HCT116 (cell line): ENCODE measurements around the gene HAUS8. TPM values are rescaled to one million over a fixed set of nuclear protein-coding genes. Genes with fewer than 3 reads are reported as not detected.

Source experiments
- ATAC-seq: fragments of 200-7000 bp; cut with Tn5 transposase; 2 replicates; pipeline ENCODE4 v1.9.1; 2020; ENCODE audit warnings: mild to moderate bottlenecking, moderate library complexity
- BruUV-seq: library from RNA; stranded (reverse); fragments of 400-500 nt; replicated peaks from 2 replicates; lab custom pipeline; 2021; lab: Mats Ljungman, UMichigan
- CTCF ChIA-PET: fragments of 300-600 bp; sonication (Branson Sonifier 250); formaldehyde crosslinking; loops from one replicate; lab custom pipeline; 2021; ENCODE audit warnings: antibody characterized with exemption; lab: Charles Lee
- POLR2A ChIA-PET: fragments of 300-600, 350-600 bp; sonication (Branson Sonifier 250); formaldehyde crosslinking; loops from one replicate; lab custom pipeline; 2021; ENCODE audit warnings: antibody characterized with exemption; lab: Charles Lee
- RAD21 ChIA-PET, 2 experiments: fragments of 300-600 bp; sonication (Branson Sonifier 250); formaldehyde crosslinking; loops; one replicate each; lab custom pipeline; 2023; ENCODE audit warnings: low total read pairs in 2 of 2; ENCODE audit not compliant: uncharacterized antibody in 2 of 2, unreplicated experiment in 2 of 2, low non-redundant PET in 1 of 2; lab: Charles Lee
- DNase-seq: peaks from one replicate; pipeline ENCODE4 v3.0.0-alpha.2; 2010; ENCODE audit warnings: low read depth, low spot score
- H2AFZ ChIP-seq: fragments of 200-600 bp; shearing (Covaris generic), sonication (generic); 2 replicates; pipeline ENCODE4 v1.6.1; 2017; ENCODE audit warnings: low read depth, mixed run types, mixed read lengths, antibody characterized with exemption, low read length; ENCODE audit not compliant: poor library complexity, severe bottlenecking
- H3K27ac ChIP-seq: 2 replicates; pipeline ENCODE4 v1.5.1; 2012; ENCODE audit warnings: low read depth, low read length
- H3K27me3 ChIP-seq: fragments of 200-600 bp; sonication (generic); 2 replicates; pipeline ENCODE4 v1.6.1; 2016; ENCODE audit warnings: mixed run types, low read length, mixed read lengths; ENCODE audit not compliant: insufficient read depth
- H3K36me3 ChIP-seq, 2 experiments: fragments of 200-500 bp in 1 of 2; fragments of 200-600 bp in 1 of 2; sonication (Bioruptor generic) in 1 of 2; sonication (generic) in 1 of 2; 2 replicates each; pipeline versions ENCODE4 v1.5.1 to v1.6.1; 2014 to 2016; ENCODE audit warnings: low read length in 2 of 2, inconsistent platforms in 1 of 2, mixed read lengths in 1 of 2, mixed run types in 1 of 2; ENCODE audit not compliant: insufficient read depth in 2 of 2, control insufficient read depth in 1 of 2
- H3K4me1 ChIP-seq, 2 experiments: fragments of 200-600 bp in 1 of 2; sonication (generic) in 1 of 2; 2 replicates each; pipeline versions ENCODE4 v1.5.1 to v1.6.1; 2012 to 2017; ENCODE audit warnings: low read length in 2 of 2, inconsistent platforms in 1 of 2, mild to moderate bottlenecking in 1 of 2, mixed read lengths in 1 of 2, mixed run types in 1 of 2, moderate library complexity in 1 of 2; ENCODE audit not compliant: insufficient read depth in 2 of 2, control insufficient read depth in 1 of 2
- H3K4me2 ChIP-seq: fragments of 200-600 bp; sonication (generic); 2 replicates; pipeline ENCODE4 v1.6.1; 2017; ENCODE audit warnings: mixed run types, low read length, mixed read lengths
- H3K4me3 ChIP-seq, 2 experiments: fragments of 200-600 bp in 1 of 2; sonication (generic) in 1 of 2; replicated peaks in 1 of 2; 2 replicates each; pipeline ENCODE4 v1.5.1; 2011 to 2016; ENCODE audit warnings: low read length in 2 of 2, control low read depth in 1 of 2, low read depth in 1 of 2, mild to moderate bottlenecking in 1 of 2, mixed read lengths in 1 of 2, mixed run types in 1 of 2
- H3K79me2 ChIP-seq: fragments of 200-600 bp; sonication (generic); 2 replicates; pipeline ENCODE4 v1.6.1; 2017; ENCODE audit warnings: mild to moderate bottlenecking, mixed run types, low read length, moderate library complexity, mixed read lengths; ENCODE audit not compliant: insufficient read depth
- H3K9ac ChIP-seq: fragments of 200-600 bp; sonication (generic); 2 replicates; pipeline ENCODE4 v1.6.1; 2016; ENCODE audit warnings: low read length, mixed read lengths
- H3K9me2 ChIP-seq: fragments of 200-600 bp; sonication (generic), shearing (Covaris generic); 2 replicates; pipeline ENCODE4 v1.6.1; 2017; ENCODE audit warnings: mixed run types, mild to moderate bottlenecking, moderate library complexity; ENCODE audit not compliant: insufficient read depth
- H3K9me3 ChIP-seq, 2 experiments: fragments of 200-500 bp in 1 of 2; fragments of 200-600 bp in 1 of 2; sonication (Bioruptor generic) in 1 of 2; sonication (generic) in 1 of 2; 2 replicates each; pipeline ENCODE4 v1.6.1; 2014 to 2017; ENCODE audit warnings: low read length in 2 of 2, mixed read lengths in 2 of 2, inconsistent platforms in 1 of 2, low read depth in 1 of 2, mild to moderate bottlenecking in 1 of 2, mixed run types in 1 of 2, moderate library complexity in 1 of 2; ENCODE audit not compliant: control insufficient read depth in 1 of 2, insufficient read depth in 1 of 2
- H4K20me1 ChIP-seq: fragments of 200-600 bp; sonication (generic), shearing (Covaris generic); 2 replicates; pipeline ENCODE4 v1.6.1; 2017; ENCODE audit warnings: mixed run types, mild to moderate bottlenecking, moderate library complexity; ENCODE audit not compliant: insufficient read depth
- CBX3 ChIP-seq: IDR thresholded peaks from 2 replicates; pipeline ENCODE4 v1.6.1; 2012; ENCODE audit warnings: low read depth
- EGR1 ChIP-seq: IDR thresholded peaks from 2 replicates; pipeline ENCODE4 v1.6.1; 2012; ENCODE audit warnings: low read depth
- ELF1 ChIP-seq: IDR thresholded peaks from 2 replicates; pipeline ENCODE4 v1.6.1; 2012; ENCODE audit warnings: low read depth, borderline replicate concordance
- EZH2 ChIP-seq: fragments of 200-600 bp; sonication (generic); IDR thresholded peaks from 2 replicates; pipeline ENCODE4 v1.6.1; 2017; ENCODE audit warnings: antibody characterized with exemption, mixed run types
- EZH2phosphoT487 ChIP-seq: fragments of 200-600 bp; IDR thresholded peaks from 2 replicates; pipeline ENCODE4 v1.6.1; 2018; ENCODE audit warnings: antibody characterized with exemption, borderline replicate concordance
- FOSL1 ChIP-seq: IDR thresholded peaks from 2 replicates; pipeline ENCODE4 v1.6.1; 2012; ENCODE audit warnings: low read depth
- MAX ChIP-seq: IDR thresholded peaks from 2 replicates; pipeline ENCODE4 v1.6.1; 2012
- POLR2A ChIP-seq: IDR thresholded peaks from 2 replicates; pipeline ENCODE4 v1.7.0; 2011; ENCODE audit warnings: borderline replicate concordance; ENCODE audit not compliant: insufficient read depth, insufficient read length; ENCODE audit errors: extremely low read depth
- POLR2AphosphoS5 ChIP-seq: IDR thresholded peaks from 2 replicates; pipeline ENCODE4 v1.6.1; 2011; ENCODE audit warnings: mild to moderate bottlenecking, low read depth, low read length, moderate library complexity
- RAD21 ChIP-seq: IDR thresholded peaks from 2 replicates; pipeline ENCODE4 v1.6.1; 2012; ENCODE audit warnings: low read depth, mild to moderate bottlenecking
- REST ChIP-seq: IDR thresholded peaks from 2 replicates; pipeline ENCODE4 v1.6.1; 2012; ENCODE audit warnings: low read depth
- SIN3A ChIP-seq: IDR thresholded peaks from 2 replicates; pipeline ENCODE4 v1.6.1; 2012; ENCODE audit warnings: low read depth
- SRF ChIP-seq: IDR thresholded peaks from 2 replicates; pipeline ENCODE4 v1.6.1; 2012; ENCODE audit warnings: low read depth
- YY1 ChIP-seq: IDR thresholded peaks from 2 replicates; pipeline ENCODE4 v1.6.1; 2011; ENCODE audit warnings: low read length, low read depth, moderate library complexity, mild to moderate bottlenecking; ENCODE audit not compliant: insufficient replicate concordance; ENCODE audit errors: extremely low read depth
- ZBTB33 ChIP-seq: IDR thresholded peaks from 2 replicates; pipeline ENCODE4 v1.6.1; 2011; ENCODE audit warnings: mild to moderate bottlenecking, low read length, moderate library complexity; ENCODE audit not compliant: insufficient replicate concordance; ENCODE audit errors: extremely low read depth
- ZFX ChIP-seq: fragments of 450-650 bp; IDR thresholded peaks from 2 replicates; pipeline ENCODE4 v1.6.1; 2017
- ZNF274 ChIP-seq: fragments of 200-500 bp; sonication (Bioruptor generic); IDR thresholded peaks from 2 replicates; pipeline ENCODE4 v1.6.1; 2014; ENCODE audit warnings: mild to moderate bottlenecking, low read depth, low read length, inconsistent platforms
- intact Hi-C: fragments of 100-400 bp; cut with micrococcal nuclease; formaldehyde crosslinking; loops from 2 replicates; pipeline ENCODE4 v1.10.0; 2022
- total RNA-seq: library from RNA; stranded (reverse); gene quantifications from one replicate; pipeline ENCODE4 v1.2.1, GENCODE V29; 2021; ENCODE audit not compliant: unreplicated experiment

The HAUS8 gene
- total RNA-seq, 1 experiment from 2014 or later: 23.6 TPM

GRCh38 chr19:17031741-17032140 lies 43.5 kb downstream of the HAUS8 start:
- H3K9me3 ChIP-seq: no peaks in the 10 kb centered on the region
- ChIA-PET RAD21 (no interaction called here), POLR2A (no interaction called here), CTCF (no interaction called here)
- no peaks in the 10 kb centered on the region for H3K4me1 ChIP-seq
- H3K9ac ChIP-seq: no peak overlapping the region
- no peaks in the 10 kb centered on the region for H3K36me3 ChIP-seq
- H3K4me3 ChIP-seq: no peak overlapping the region
- no peak overlapping the region for H3K4me2 ChIP-seq
- no peaks in the 10 kb centered on the region for H3K9me2 ChIP-seq
- TF ChIP-seq POLR2A: no peak
- no peak for TF ChIP-seq ZNF274
- TF ChIP-seq POLR2AphosphoS5: no peak
- TF ChIP-seq SRF: no peak
- TF ChIP-seq FOSL1: no peak
- no peak for TF ChIP-seq EGR1
- TF ChIP-seq ZBTB33: no peak
- TF ChIP-seq CBX3: no peak
- TF ChIP-seq EZH2: no peak
- no peak for TF ChIP-seq ZFX
- no peak for TF ChIP-seq SIN3A
- no peak for TF ChIP-seq EZH2phosphoT487
- no peak for TF ChIP-seq MAX
- TF ChIP-seq REST: no peak
- no peak for TF ChIP-seq ELF1
- TF ChIP-seq YY1: no peak
- no peak for TF ChIP-seq RAD21
- no peak for ATAC-seq
- intact Hi-C loops: no loop called here
- H3K79me2 ChIP-seq: no peaks in the 10 kb centered on the region
- no peaks in the 10 kb centered on the region for H4K20me1 ChIP-seq
- DNase-seq: no peak
- no peak overlapping the region for H3K27ac ChIP-seq
- H3K27me3 ChIP-seq: no peaks in the 10 kb centered on the region
- no peak overlapping the region for H2AFZ ChIP-seq
- BruUV-seq: no TSS peak
